Effector memory CD4-positive, alpha-beta T cell (primary cell): Measurements from ENCODE around the gene SPEM1.

Experiments used
- DNase-seq, 3 donors: peaks; one replicate each; pipeline ENCODE4 v3.0.0-alpha.2; 2020
- H3K27ac ChIP-seq: 2 replicates; pipeline ENCODE4 v1.7.0; 2013; ENCODE audit warnings: mild to moderate bottlenecking, low read length, moderate library complexity; ENCODE audit not compliant: insufficient read depth, poor library complexity, severe bottlenecking
- H3K27me3 ChIP-seq: replicated peaks from 2 replicates; pipeline ENCODE4 v1.7.0; 2013; ENCODE audit warnings: mild to moderate bottlenecking, low read length; ENCODE audit not compliant: insufficient read depth, control insufficient read depth, poor library complexity, severe bottlenecking
- H3K36me3 ChIP-seq: 2 replicates; pipeline ENCODE4 v1.7.0; 2013; ENCODE audit warnings: mild to moderate bottlenecking, low read length, moderate library complexity; ENCODE audit not compliant: control insufficient read depth, insufficient read depth
- H3K4me1 ChIP-seq: 2 replicates; pipeline ENCODE4 v1.7.0; 2013; ENCODE audit warnings: low read length, mild to moderate bottlenecking; ENCODE audit not compliant: control insufficient read depth, insufficient read depth, poor library complexity, severe bottlenecking
- H3K4me3 ChIP-seq: 2 replicates; pipeline ENCODE4 v1.7.0; 2013; ENCODE audit warnings: low read length, low read depth, mild to moderate bottlenecking; ENCODE audit not compliant: insufficient read depth, poor library complexity, severe bottlenecking
- H3K9me3 ChIP-seq: 2 replicates; pipeline ENCODE4 v1.7.0; 2013; ENCODE audit warnings: mild to moderate bottlenecking, low read length, moderate library complexity; ENCODE audit not compliant: control insufficient read depth

SPEM1 gene

DNA sequence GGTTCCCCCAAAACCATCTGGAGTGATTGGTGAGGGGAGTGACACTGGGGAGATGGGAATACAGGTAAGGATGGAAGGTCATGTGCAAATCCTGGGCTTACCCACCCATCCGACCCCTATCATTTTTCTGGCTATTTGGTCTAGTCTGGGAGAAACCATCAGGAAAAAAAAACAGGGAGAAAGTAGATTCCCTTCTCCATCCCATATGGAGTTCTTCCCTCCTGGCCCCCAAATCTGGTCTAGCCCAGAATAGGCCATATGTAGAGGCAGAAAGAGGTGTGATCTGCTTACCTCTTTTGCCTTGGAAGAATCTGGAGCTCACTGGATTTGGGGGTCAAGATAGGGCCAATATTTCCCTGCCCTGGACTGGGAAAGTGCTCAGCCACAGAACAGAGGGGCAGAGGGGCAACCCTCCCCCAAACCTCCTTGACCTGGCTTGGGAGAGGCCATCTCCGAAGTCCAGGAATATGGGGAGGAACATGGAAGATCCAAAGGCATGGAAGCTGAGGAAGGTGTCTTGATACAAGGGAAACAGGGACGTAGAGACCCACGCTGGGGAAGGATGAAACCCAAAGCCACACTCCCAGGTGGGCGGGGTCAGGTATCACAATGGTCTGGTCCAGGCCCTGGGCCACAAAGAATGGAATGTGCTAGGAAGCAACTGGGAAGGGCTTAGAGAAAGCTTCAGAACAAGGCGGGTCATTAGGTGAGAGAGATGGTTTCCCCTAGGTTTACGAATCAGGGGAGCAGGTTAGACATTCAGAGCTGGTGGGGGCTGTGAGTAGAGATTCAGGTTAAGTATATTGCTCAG is 40.9 kb downstream of the SPEM1 start:
- no peak overlapping the region for H3K4me3 ChIP-seq
- H3K27ac ChIP-seq: no peak overlapping the region
- no peak for DNase-seq
- H3K27me3 ChIP-seq: no peaks in the 10 kb centered on the region
- peaks cover 7% of the 10 kb centered on the region for H3K4me1 ChIP-seq
- H3K9me3 ChIP-seq: no peaks in the 10 kb centered on the region
- H3K36me3 ChIP-seq: peaks cover 25% of the 10 kb centered on the region

- no peaks in the 10 kb centered on the region for H3K27me3 ChIP-seq
- H3K9me3 ChIP-seq: no peaks in the 10 kb centered on the region
- H3K4me3 ChIP-seq: no peak overlapping the region
- H3K36me3 ChIP-seq: peaks cover 38% of the 10 kb centered on the region
- no peak for DNase-seq
- no peaks in the 10 kb centered on the region for H3K4me1 ChIP-seq
- H3K27ac ChIP-seq: no peak overlapping the region
Observed at GRCh38 chr17:7462474-7463371, 42.6 kb downstream of the SPEM1 start.

GRCh38 chr17:7463372-7463846 is 43.3 kb downstream of the SPEM1 start:
- Histone ChIP-seq H3K4me3 (no peak overlapping the region), H3K27ac (no peak overlapping the region), H3K4me1 (no peaks in the 10 kb centered on the region), H3K9me3 (no peaks in the 10 kb centered on the region), H3K27me3 (no peaks in the 10 kb centered on the region), H3K36me3 (peaks cover 38% of the 10 kb centered on the region)
- no peak for DNase-seq

DNA sequence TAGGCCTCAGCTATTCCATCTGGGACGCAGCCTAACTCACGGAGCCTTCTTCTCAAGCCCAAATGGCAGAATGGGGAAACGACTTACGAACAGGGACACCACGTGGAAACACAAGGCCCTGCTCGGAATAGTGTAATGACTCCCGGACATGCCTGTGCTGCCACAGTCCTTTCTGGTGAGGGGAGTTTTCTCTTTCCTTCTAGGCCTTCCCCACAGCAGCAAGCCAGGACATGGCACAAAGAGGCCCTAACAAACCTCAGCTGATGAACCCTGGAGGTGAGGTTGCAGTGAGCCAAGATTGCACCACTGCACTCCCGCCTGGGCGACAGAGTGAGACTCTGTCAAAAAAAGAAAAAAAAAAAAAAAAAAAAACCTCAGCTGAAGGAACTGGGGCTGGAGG is 44.0 kb downstream of the SPEM1 start:
- no peak for DNase-seq
- Histone ChIP-seq H3K27me3 (no peaks in the 10 kb centered on the region), H3K9me3 (no peaks in the 10 kb centered on the region), H3K36me3 (peaks cover 38% of the 10 kb centered on the region), H3K4me3 (no peak overlapping the region), H3K4me1 (no peaks in the 10 kb centered on the region), H3K27ac (no peak overlapping the region)

DNA sequence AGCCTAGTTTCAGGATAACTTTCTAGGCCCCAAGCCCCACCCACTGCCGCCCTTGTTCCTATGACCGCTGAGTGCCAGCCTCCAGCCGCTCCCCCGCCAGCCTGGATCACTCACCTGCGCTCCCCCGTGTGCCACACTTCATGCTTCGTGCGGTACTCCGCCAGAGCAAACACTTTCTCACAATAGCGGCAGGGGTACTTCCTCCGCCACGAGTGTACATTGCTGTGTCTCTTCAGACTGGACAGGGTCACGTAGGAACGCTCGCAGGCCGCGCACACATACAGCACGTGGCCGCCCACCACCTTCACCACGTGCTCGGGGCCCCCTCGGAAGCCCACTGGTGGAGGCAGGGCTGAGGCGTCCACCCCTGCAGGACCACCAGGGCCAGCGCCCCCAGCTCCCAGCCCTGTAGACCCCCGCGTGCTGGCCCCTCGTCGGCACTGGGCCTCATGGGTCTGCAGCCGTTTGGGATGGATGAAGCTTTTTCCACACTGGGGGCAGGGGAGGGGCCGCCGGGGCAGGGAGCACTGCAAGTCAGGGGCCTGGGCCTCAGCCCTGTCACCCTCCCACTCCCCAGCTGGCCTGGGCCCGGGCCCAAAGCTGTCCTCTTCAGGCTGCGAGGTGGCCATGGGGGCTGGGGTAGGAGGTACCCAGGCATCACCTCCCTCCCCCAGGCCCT is 45.6 kb downstream of the SPEM1 start:
- H3K9me3 ChIP-seq: no peaks in the 10 kb centered on the region
- no peak overlapping the region for H3K27ac ChIP-seq
- no peak for DNase-seq
- H3K36me3 ChIP-seq: peaks cover 38% of the 10 kb centered on the region
- H3K4me3 ChIP-seq: no peak overlapping the region
- no peaks in the 10 kb centered on the region for H3K4me1 ChIP-seq
- H3K27me3 ChIP-seq: no peaks in the 10 kb centered on the region

DNA sequence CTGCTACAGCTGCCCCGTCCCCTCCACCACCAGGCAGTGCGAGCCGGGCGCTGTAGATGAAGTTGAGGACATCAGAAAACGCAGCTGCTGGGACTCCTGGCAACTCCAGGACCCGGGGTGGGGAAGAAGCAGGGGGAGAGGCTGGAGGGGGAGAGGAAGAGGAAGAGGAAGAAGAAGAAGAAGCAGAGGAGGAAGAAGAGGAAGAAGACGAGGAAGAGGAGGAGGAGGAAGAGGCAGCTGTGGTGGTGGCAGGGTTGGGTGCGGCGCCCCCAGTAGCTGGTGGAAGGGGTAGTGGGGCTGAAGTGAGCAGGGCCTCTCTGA is 46.2 kb downstream of the SPEM1 start:
- H3K27ac ChIP-seq: no peak overlapping the region
- H3K36me3 ChIP-seq: peaks cover 38% of the 10 kb centered on the region
- no peak overlapping the region for H3K4me3 ChIP-seq

GRCh38 chr17:7466639-7467341 is 46.7 kb downstream of the SPEM1 start:
- Histone ChIP-seq H3K27me3 (no peaks in the 10 kb centered on the region), H3K36me3 (peaks cover 38% of the 10 kb centered on the region), H3K27ac (no peak overlapping the region), H3K4me1 (no peaks in the 10 kb centered on the region), H3K4me3 (no peak overlapping the region), H3K9me3 (no peaks in the 10 kb centered on the region)
- no peak for DNase-seq

More for the DNA sequence above, 46.2 kb downstream of the SPEM1 start:
- no peak for DNase-seq
- H3K27me3 ChIP-seq: no peaks in the 10 kb centered on the region
- no peaks in the 10 kb centered on the region for H3K4me1 ChIP-seq
- H3K9me3 ChIP-seq: no peaks in the 10 kb centered on the region

DNA sequence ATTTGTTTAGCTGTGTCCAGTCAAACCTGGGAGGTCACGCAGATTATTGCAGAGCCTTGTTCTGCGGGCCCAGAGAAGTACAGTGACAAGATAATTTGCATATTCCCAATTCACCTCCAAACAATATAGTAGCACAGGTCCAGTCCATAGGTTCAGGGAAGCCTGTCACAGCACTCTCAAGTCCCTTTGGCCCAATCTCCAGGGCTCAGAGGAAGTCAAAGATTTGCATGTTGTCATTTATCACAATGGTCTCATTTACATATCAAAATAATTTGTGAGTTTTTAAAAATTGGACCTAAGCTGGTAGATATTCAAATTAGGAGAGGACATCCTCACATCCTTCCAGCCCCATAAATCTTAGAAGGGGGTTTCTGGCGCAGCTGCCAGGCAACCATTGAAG is 47.4 kb downstream of the SPEM1 start:
- no peak overlapping the region for H3K27ac ChIP-seq
- DNase-seq: no peak
- peaks cover 38% of the 10 kb centered on the region for H3K36me3 ChIP-seq
- H3K4me1 ChIP-seq: no peaks in the 10 kb centered on the region
- no peak overlapping the region for H3K4me3 ChIP-seq
- no peaks in the 10 kb centered on the region for H3K27me3 ChIP-seq
- no peaks in the 10 kb centered on the region for H3K9me3 ChIP-seq

- no peak overlapping the region for H3K4me3 ChIP-seq
- no peaks in the 10 kb centered on the region for H3K9me3 ChIP-seq
- no peak for DNase-seq
- H3K27ac ChIP-seq: no peak overlapping the region
- no peaks in the 10 kb centered on the region for H3K4me1 ChIP-seq
- peaks cover 30% of the 10 kb centered on the region for H3K36me3 ChIP-seq
- no peaks in the 10 kb centered on the region for H3K27me3 ChIP-seq
Observed at GRCh38 chr17:7468290-7468689, 48.2 kb downstream of the SPEM1 start.
